ENCODE results near the gene FAM131B. TPM values are rescaled to one million over a fixed set of nuclear protein-coding genes. Genes with fewer than 3 reads are reported as not detected.

FAM131B gene
- total RNA-seq, 1 donor from 2014 or later: 3.1 TPM

DNA sequence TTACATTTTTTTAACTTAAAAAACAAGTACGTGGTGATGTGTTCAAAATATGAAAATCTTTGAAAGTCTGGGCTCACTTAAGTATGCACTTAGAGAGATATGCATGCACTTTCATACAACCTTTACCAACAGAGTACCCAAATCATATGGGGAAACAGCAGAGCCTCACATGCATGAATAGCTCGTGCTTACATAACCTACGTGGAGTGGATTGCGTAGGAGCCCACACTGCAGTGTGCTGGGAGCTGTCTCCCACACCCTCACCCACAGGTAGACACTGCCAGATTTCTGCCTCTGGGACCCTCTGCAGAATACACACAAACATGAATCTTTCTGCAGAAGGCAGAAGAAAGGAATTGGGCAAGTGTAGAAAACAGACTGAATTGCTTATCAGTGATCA, 46.0 kb downstream of the FAM131B start:
- TF ChIP-seq, protein P1, sequence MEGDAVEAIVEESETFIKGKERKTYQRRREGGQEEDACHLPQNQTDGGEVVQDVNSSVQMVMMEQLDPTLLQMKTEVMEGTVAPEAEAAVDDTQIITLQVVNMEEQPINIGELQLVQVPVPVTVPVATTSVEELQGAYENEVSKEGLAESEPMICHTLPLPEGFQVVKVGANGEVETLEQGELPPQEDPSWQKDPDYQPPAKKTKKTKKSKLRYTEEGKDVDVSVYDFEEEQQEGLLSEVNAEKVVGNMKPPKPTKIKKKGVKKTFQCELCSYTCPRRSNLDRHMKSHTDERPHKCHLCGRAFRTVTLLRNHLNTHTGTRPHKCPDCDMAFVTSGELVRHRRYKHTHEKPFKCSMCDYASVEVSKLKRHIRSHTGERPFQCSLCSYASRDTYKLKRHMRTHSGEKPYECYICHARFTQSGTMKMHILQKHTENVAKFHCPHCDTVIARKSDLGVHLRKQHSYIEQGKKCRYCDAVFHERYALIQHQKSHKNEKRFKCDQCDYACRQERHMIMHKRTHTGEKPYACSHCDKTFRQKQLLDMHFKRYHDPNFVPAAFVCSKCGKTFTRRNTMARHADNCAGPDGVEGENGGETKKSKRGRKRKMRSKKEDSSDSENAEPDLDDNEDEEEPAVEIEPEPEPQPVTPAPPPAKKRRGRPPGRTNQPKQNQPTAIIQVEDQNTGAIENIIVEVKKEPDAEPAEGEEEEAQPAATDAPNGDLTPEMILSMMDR (IDR thresholded peaks at IDR 0.05): no peak
- H3K4me1 Mint-ChIP-seq (ENCODE audit: low read depth): peaks cover 14% of the 10 kb centered on the region
- no peaks in the 10 kb centered on the region for H3K27me3 Mint-ChIP-seq (ENCODE audit: low read depth)
- no peak overlapping the region for H3K4me3 Mint-ChIP-seq (ENCODE audit: unreplicated experiment)
- no peaks in the 10 kb centered on the region for H3K9me3 Mint-ChIP-seq (ENCODE audit: low read depth)
- DNase-seq (ENCODE audit: low spot score): no peak
- H3K27ac Mint-ChIP-seq (ENCODE audit: unreplicated experiment): no peak overlapping the region
- no peaks in the 10 kb centered on the region for H3K36me3 Mint-ChIP-seq (ENCODE audit: low read depth)

DNA sequence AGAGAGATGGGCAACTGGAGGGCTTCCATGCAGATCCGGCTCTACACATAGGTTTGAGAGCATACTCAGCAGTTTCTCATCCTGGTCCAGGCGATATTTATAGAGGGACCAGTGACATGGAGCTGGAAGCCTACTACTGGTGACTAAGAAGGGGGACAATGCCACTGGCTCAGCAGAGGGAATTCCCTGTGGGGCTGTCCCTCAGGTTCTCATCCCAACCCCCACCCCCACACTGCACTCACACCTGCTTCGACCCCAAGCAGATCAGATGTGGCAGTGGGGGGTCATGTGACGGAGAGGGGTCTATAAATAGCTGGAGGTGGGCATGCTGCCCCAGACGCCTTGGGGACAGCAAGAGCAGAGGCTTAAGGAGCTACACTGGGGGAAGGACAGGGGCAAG, 46.7 kb downstream of the FAM131B start, which contains the start of gene CLCN1:
CLCN1 (plus strand) TSS at position 336 of the 400 bp plus-strand sequence. CDS start 102 bp downstream, outside the sequence.
- Mint-ChIP-seq H3K36me3 (ENCODE audit: low read depth) (no peaks in the 10 kb centered on the region), H3K27ac (ENCODE audit: unreplicated experiment) (no peak within 1 kb of the TSS), H3K27me3 (ENCODE audit: low read depth) (no peaks in the 10 kb centered on the region), H3K9me3 (ENCODE audit: low read depth) (no peaks in the 10 kb centered on the region), H3K4me3 (ENCODE audit: unreplicated experiment) (no peak within 1 kb of the TSS), H3K4me1 (ENCODE audit: low read depth) (peaks cover 14% of the 10 kb centered on the region)
- DNase-seq (ENCODE audit: low spot score): no peak
- TF ChIP-seq, protein P1 (IDR thresholded peaks at IDR 0.05): no peak

DNA sequence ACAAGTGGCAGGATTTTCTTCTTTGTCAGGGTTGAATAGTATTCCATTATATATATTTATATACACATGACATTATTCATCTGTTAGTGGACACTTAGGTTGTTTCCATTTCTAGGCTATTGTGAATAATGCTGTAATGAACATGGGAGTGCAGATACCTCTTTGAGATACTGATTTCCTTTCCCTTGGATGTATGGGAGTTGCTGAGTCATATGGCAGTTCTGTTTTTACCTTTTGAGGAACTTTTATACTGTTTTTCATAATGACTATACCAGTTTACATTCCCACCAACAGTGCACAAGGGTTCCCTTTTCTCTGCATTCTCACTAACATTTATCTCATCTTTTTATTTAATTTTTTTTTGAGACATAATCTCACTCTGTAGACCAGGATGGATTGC, 48.4 kb downstream of the FAM131B start:
- DNase-seq (ENCODE audit: low spot score): no peak
- TF ChIP-seq, protein P1 (IDR thresholded peaks at IDR 0.05): no peak
- Mint-ChIP-seq H3K27me3 (ENCODE audit: low read depth) (no peaks in the 10 kb centered on the region), H3K9me3 (ENCODE audit: low read depth) (no peaks in the 10 kb centered on the region), H3K27ac (ENCODE audit: unreplicated experiment) (no peak overlapping the region), H3K4me3 (ENCODE audit: unreplicated experiment) (no peak overlapping the region), H3K4me1 (ENCODE audit: low read depth) (peaks cover 14% of the 10 kb centered on the region), H3K36me3 (ENCODE audit: low read depth) (no peaks in the 10 kb centered on the region)

DNA sequence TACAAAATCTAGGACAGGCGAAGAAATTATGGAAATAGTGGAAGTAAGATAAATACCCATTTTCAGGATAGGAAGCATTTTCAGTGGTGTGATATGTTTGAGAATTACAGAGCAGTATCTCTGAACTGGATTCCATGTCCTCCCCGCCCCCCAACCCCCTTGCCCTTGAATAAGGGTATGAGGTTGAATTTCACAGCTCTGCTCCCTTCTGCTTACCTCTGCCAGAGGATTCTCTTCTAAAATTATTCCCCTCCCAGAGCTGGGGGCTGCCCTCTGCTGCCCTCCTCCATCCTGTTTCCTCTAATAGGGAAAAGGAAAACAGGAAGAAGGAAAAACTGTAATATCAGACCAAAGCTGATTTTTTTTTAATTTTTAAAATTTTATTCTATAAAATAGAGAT, 53.9 kb downstream of the FAM131B start:
- H3K36me3 Mint-ChIP-seq (ENCODE audit: low read depth): peaks cover 40% of the 10 kb centered on the region

DNA sequence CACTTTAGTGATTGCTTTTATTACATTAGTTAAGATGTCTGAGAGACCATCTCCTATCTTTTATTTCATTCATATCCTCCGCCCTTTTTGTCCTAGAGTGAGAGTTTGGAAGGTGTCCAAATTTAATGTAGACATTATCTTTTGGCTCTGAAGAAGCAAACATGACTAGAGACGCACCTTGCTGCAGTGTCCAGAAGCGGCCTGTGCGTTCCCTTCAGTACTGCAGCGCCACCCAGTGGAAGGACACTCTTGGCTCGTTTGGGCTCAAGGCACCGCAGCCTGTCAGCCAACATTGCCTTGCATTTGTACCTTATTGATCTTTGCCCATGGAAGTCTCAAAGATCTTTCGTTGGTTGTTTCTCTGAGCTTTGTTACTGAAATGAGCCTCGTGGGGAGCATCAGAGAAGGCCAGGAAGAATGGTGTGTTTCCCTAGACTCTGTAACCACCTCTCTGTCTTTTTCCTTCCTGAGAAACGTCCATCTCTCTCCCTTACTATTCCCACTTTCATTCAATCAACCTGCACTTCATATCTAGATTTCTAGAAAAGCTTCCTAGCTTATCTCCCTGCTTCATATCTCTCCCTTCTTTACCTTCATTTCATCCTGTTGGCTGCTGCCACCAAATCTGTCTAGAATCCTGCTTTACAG, 57.0 kb downstream of the FAM131B start:
- DNase-seq (ENCODE audit: low spot score): no peak

More for the DNA sequence above, 53.9 kb downstream of the FAM131B start:
- H3K27me3 Mint-ChIP-seq (ENCODE audit: low read depth): no peaks in the 10 kb centered on the region
- H3K9me3 Mint-ChIP-seq (ENCODE audit: low read depth): no peaks in the 10 kb centered on the region
- H3K4me1 Mint-ChIP-seq (ENCODE audit: low read depth): no peaks in the 10 kb centered on the region
- H3K4me3 Mint-ChIP-seq (ENCODE audit: unreplicated experiment): no peak overlapping the region
- TF ChIP-seq, protein P1 (IDR thresholded peaks at IDR 0.05): no peak
- no peak for DNase-seq (ENCODE audit: low spot score)
- H3K27ac Mint-ChIP-seq (ENCODE audit: unreplicated experiment): peak overlapping the region; percentile 23

More for the DNA sequence above, 57.0 kb downstream of the FAM131B start:
- TF ChIP-seq, protein P1 (IDR thresholded peaks at IDR 0.05): peak; percentile 80
- Mint-ChIP-seq H3K27ac (ENCODE audit: unreplicated experiment) (no peak overlapping the region), H3K4me3 (ENCODE audit: unreplicated experiment) (no peak overlapping the region), H3K4me1 (ENCODE audit: low read depth) (no peaks in the 10 kb centered on the region), H3K36me3 (ENCODE audit: low read depth) (peaks cover 58% of the 10 kb centered on the region), H3K27me3 (ENCODE audit: low read depth) (no peaks in the 10 kb centered on the region), H3K9me3 (ENCODE audit: low read depth) (no peaks in the 10 kb centered on the region)
